DOHH2 (cell line): ENCODE data around the gene OAS2.

Experiments used
- CTCF ChIP-seq: fragments of 200-600 bp; sonication (generic); IDR thresholded peaks from one replicate; pipeline ENCODE4 v1.5.1; 2014; ENCODE audit warnings: antibody characterized with exemption, mild to moderate bottlenecking, low read depth, low read length; ENCODE audit not compliant: poor library complexity, severe bottlenecking
- EZH2phosphoT487 ChIP-seq: fragments of 200-600 bp; sonication (generic); IDR thresholded peaks from 2 replicates; pipeline ENCODE4 v1.6.1; 2017; ENCODE audit warnings: borderline replicate concordance, mild to moderate bottlenecking, antibody characterized with exemption, low read length, moderate library complexity, mixed read lengths

GRCh38 chr12:113002676-113003075 lies 24.4 kb downstream of the OAS2 start:
- TF ChIP-seq CTCF (no peak), EZH2phosphoT487 (no peak)
